NT2/D1 (cell line): ENCODE results near the gene PAPLN.

Experiments used
- DNase-seq: peaks from one replicate; pipeline ENCODE4 v3.0.0-alpha.2; 2011; ENCODE audit warnings: low read depth, low spot score
- H3K27me3 ChIP-seq: 2 replicates; pipeline ENCODE4 v1.6.0; 2011; ENCODE audit warnings: mild to moderate bottlenecking; ENCODE audit not compliant: insufficient read length, insufficient read depth
- H3K36me3 ChIP-seq: 2 replicates; pipeline ENCODE4 v1.6.1; 2011; ENCODE audit warnings: mild to moderate bottlenecking, low read length, mixed read lengths; ENCODE audit not compliant: insufficient read depth, insufficient read length
- H3K4me1 ChIP-seq: 2 replicates; pipeline ENCODE4 v1.5.1; 2011; ENCODE audit not compliant: insufficient read depth, insufficient read length
- H3K4me3 ChIP-seq: 2 replicates; pipeline ENCODE4 v1.5.1; 2011; ENCODE audit warnings: low read depth; ENCODE audit not compliant: insufficient read length
- H3K9ac ChIP-seq: 2 replicates; pipeline ENCODE4 v1.6.0; 2011; ENCODE audit warnings: low read depth; ENCODE audit not compliant: insufficient read length
- H3K9me3 ChIP-seq: 2 replicates; pipeline ENCODE4 v1.5.1; 2011; ENCODE audit warnings: mild to moderate bottlenecking, low read length; ENCODE audit not compliant: insufficient read depth
- SUZ12 ChIP-seq: IDR thresholded peaks from 2 replicates; pipeline ENCODE4 v1.6.1; 2011; ENCODE audit not compliant: insufficient read length, insufficient read depth; ENCODE audit errors: extremely low read depth
- YY1 ChIP-seq: IDR thresholded peaks from 2 replicates; pipeline ENCODE4 v1.6.1; 2011; ENCODE audit not compliant: insufficient read length, insufficient read depth
- ZNF274 ChIP-seq: IDR thresholded peaks from 2 replicates; pipeline ENCODE4 v1.6.1; 2011; ENCODE audit warnings: mild to moderate bottlenecking, low read depth, low read length

Gene PAPLN

DNA sequence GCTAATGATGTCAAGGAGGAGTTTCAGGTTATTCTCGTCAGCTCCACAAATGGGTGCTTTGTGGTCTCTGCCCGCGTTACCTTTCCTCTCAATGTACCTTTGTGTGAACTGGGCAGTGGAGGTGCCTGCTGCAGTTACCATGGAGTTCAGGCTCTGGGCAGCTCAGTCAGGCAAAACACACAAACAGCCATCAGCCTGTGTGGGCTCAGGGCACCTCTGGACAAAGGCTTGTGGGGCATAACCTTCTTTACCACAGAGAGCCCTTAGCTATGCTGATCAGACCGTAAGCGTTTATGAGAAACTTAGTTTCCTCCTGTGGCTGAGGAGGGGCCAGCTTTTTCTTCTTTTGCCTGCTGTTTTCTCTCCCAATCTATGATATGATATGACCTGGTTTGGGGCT, 16.7 kb upstream of the PAPLN start:
- H3K36me3 ChIP-seq, result peaks cover 26% of the 10 kb centered on the region
- H3K4me1 ChIP-seq, result no peaks in the 10 kb centered on the region
- H3K9me3 ChIP-seq, result no peaks in the 10 kb centered on the region
- TF ChIP-seq SUZ12, result no peak
- TF ChIP-seq ZNF274, result no peak
- TF ChIP-seq YY1, result no peak
- no peak overlapping the region for H3K4me3 ChIP-seq
- H3K9ac ChIP-seq, result no peak overlapping the region
- DNase-seq, result no peak
- no peaks in the 10 kb centered on the region for H3K27me3 ChIP-seq

DNA sequence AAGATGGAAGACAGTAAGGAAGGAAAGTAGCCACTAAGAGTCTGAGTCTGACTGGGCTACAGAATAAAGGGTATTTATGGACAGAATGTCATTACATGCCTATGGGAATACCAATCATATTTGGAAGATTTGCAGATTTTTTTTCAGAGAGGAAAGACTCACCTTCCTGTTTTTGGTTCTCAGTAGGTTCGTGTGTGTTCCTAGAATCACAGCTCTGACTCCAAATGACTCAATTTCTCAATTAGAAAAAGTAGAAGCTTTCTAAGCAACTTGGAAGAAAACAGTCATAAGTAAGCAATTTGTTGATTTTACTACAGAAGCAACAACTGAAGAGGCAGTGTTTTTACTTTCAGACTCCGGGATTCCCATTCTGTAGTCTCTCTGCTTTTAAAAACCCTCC, 15.4 kb upstream of the PAPLN start:
- H3K27me3 ChIP-seq, result no peaks in the 10 kb centered on the region
- H3K9me3 ChIP-seq, result no peaks in the 10 kb centered on the region
- H3K4me1 ChIP-seq, result no peaks in the 10 kb centered on the region
- TF ChIP-seq ZNF274 (no peak), SUZ12 (no peak), YY1 (no peak)
- no peak for DNase-seq
- H3K36me3 ChIP-seq, result peaks cover 26% of the 10 kb centered on the region
- H3K4me3 ChIP-seq, result no peak overlapping the region
- H3K9ac ChIP-seq, result no peak overlapping the region

DNA sequence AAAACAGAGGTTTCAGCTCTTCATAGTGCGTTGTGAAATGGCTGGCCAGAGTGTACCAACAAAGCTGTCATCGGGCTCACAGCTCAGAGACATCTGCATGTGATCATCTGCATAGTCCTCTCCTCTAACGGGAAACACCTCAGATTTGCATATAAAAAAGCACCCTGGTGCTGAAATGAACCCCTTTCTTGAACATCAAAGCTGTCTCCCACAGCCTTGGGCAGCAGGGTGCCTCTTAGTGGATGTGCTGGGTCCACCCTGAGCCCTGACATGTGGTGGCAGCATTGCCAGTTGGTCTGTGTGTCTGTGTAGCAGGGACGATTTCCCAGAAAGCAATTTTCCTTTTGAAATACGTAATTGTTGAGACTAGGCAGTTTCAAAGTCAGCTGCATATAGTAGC, 14.3 kb upstream of the PAPLN start:
- Histone ChIP-seq H3K9me3 (no peaks in the 10 kb centered on the region), H3K27me3 (no peaks in the 10 kb centered on the region), H3K4me3 (no peak overlapping the region), H3K4me1 (peaks cover 3% of the 10 kb centered on the region), H3K9ac (no peak overlapping the region), H3K36me3 (peaks cover 20% of the 10 kb centered on the region)
- no peak for TF ChIP-seq SUZ12
- TF ChIP-seq ZNF274, result no peak
- no peak for TF ChIP-seq YY1
- DNase-seq, result no peak

GRCh38 chr14:73225496-73225895, 11.8 kb upstream of the PAPLN start:
- no peak for TF ChIP-seq YY1
- no peak for TF ChIP-seq ZNF274
- no peak for TF ChIP-seq SUZ12
- Histone ChIP-seq H3K36me3 (peaks cover 4% of the 10 kb centered on the region), H3K9ac (no peak overlapping the region), H3K4me3 (no peak overlapping the region), H3K27me3 (no peaks in the 10 kb centered on the region), H3K9me3 (no peaks in the 10 kb centered on the region), H3K4me1 (peaks cover 3% of the 10 kb centered on the region)
- no peak for DNase-seq

GRCh38 chr14:73227812-73228781, 9.2 kb upstream of the PAPLN start:
- H3K9ac ChIP-seq, result no peak overlapping the region

DNA sequence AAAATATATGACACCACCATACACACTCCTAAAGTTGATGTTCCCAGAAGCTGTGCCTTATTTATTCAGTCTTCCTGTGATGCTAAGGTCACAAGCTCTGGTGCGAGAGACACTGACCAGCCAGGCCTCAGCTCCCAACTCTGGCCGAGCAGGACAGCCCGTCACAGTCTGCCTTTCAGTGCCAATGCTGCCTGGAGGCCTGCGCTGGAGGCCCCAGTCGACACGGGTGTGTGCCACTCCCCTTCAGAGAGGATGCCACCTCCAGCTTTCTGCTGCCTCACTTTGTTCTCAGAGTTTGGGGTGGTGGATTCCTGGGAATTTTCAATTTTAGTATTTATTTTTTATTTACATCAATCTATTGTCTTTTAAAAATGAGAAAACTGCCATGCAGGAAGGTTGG, 7.3 kb upstream of the PAPLN start:
- Histone ChIP-seq H3K27me3 (peaks cover 10% of the 10 kb centered on the region), H3K36me3 (no peaks in the 10 kb centered on the region)

More at GRCh38 chr14:73227812-73228781, 9.2 kb upstream of the PAPLN start:
- Histone ChIP-seq H3K4me3 (no peak overlapping the region), H3K9me3 (no peaks in the 10 kb centered on the region), H3K36me3 (no peaks in the 10 kb centered on the region), H3K27me3 (no peaks in the 10 kb centered on the region), H3K4me1 (peaks cover 7% of the 10 kb centered on the region)
- DNase-seq, result no peak
- TF ChIP-seq SUZ12 (no peak), YY1 (no peak), ZNF274 (no peak)

GRCh38 chr14:73231981-73232851, 5.1 kb upstream of the PAPLN start:
- peaks cover 20% of the 10 kb centered on the region for H3K4me1 ChIP-seq
- no peaks in the 10 kb centered on the region for H3K36me3 ChIP-seq
- H3K9me3 ChIP-seq, result no peaks in the 10 kb centered on the region
- no peak for DNase-seq
- no peak overlapping the region for H3K9ac ChIP-seq
- TF ChIP-seq ZNF274 (no peak), SUZ12 (no peak), YY1 (no peak)
- no peak overlapping the region for H3K4me3 ChIP-seq
- H3K27me3 ChIP-seq, result peaks cover 26% of the 10 kb centered on the region

More for the DNA sequence above, 7.3 kb upstream of the PAPLN start:
- Histone ChIP-seq H3K9me3 (no peaks in the 10 kb centered on the region), H3K4me1 (peaks cover 17% of the 10 kb centered on the region), H3K4me3 (no peak overlapping the region), H3K9ac (no peak overlapping the region)
- DNase-seq, result no peak
- TF ChIP-seq ZNF274 (no peak), SUZ12 (no peak), YY1 (no peak)
